Esophagus (tissue), 2 donors: ENCODE results near the gene MTPN. TPM values are rescaled to one million over a fixed set of nuclear protein-coding genes. Genes with fewer than 3 reads are reported as not detected.

Experiments used
- H3K27ac ChIP-seq, 2 donors: one replicate each; pipeline ENCODE4 v1.5.1; 2013; ENCODE audit warnings: low read depth in 2 of 2, mild to moderate bottlenecking in 2 of 2, inconsistent platforms in 1 of 2, low read length in 1 of 2, moderate library complexity in 1 of 2
- H3K27me3 ChIP-seq, 2 donors: one replicate each; pipeline ENCODE4 v1.6.1; 2013; ENCODE audit warnings: low read length in 2 of 2, control low read depth in 1 of 2, mild to moderate bottlenecking in 1 of 2; ENCODE audit not compliant: insufficient read depth in 2 of 2, control insufficient read depth in 1 of 2
- H3K36me3 ChIP-seq, 2 donors: one replicate each; pipeline ENCODE4 v1.6.1; 2013; ENCODE audit warnings: low read length in 1 of 2; ENCODE audit not compliant: control insufficient read depth in 2 of 2, insufficient read depth in 2 of 2
- H3K4me1 ChIP-seq, 2 donors: one replicate each; pipeline ENCODE4 v1.6.1; 2013; ENCODE audit warnings: low read length in 1 of 2; ENCODE audit not compliant: control insufficient read depth in 2 of 2, insufficient read depth in 2 of 2
- H3K4me3 ChIP-seq, 2 donors: one replicate each; pipeline ENCODE4 v1.5.1; 2013; ENCODE audit warnings: low read length in 2 of 2, mild to moderate bottlenecking in 2 of 2, low read depth in 1 of 2, moderate library complexity in 1 of 2
- H3K9me3 ChIP-seq, 2 donors: one replicate each; pipeline ENCODE4 v1.6.1; 2013; ENCODE audit warnings: mild to moderate bottlenecking in 2 of 2, low read depth in 1 of 2, low read length in 1 of 2, moderate library complexity in 1 of 2; ENCODE audit not compliant: control insufficient read depth in 2 of 2, insufficient read depth in 1 of 2
- WGBS, 2 donors: extraction: QIAGEN DNeasy Blood & Tissue Kit; methylation state at CpG; one replicate each; pipeline ENCODE4 v1.1.7; 2013; 5-methylcytosine and 5-hydroxymethylcytosine counted together
- polyA plus RNA-seq, 2 donors: library from polyadenylated mRNA; stranded (reverse); fragments of 200-250 nt; gene quantifications; one replicate each; pipeline ENCODE4 v1.2.3, GENCODE V29; 2013
- donor health status: healthy with polysubstance abuse.
- donor health status: Bipolar disorder and iron deficiency.

The MTPN gene
- polyA plus RNA-seq, 2 donors = 54.8 to 100 TPM

GRCh38 chr7:135905858-135906257 lies 71.3 kb downstream of the MTPN start:
- no peaks in the 10 kb centered on the region for H3K4me1 ChIP-seq
- no peaks in the 10 kb centered on the region for H3K9me3 ChIP-seq
- no peak overlapping the region for H3K4me3 ChIP-seq
- H3K36me3 ChIP-seq = no peaks in the 10 kb centered on the region
- WGBS, 2 donors = 66 to 76% methylated on average over 4 of the region's 4 CpGs
- no peaks in the 10 kb centered on the region for H3K27me3 ChIP-seq
- H3K27ac ChIP-seq = peak overlapping the region; percentile 29 to 70

- Histone ChIP-seq H3K36me3 (no peaks in the 10 kb centered on the region), H3K27me3 (no peaks in the 10 kb centered on the region), H3K4me1 (no peaks in the 10 kb centered on the region), H3K27ac (peak overlapping the region; percentile 6 to 29), H3K9me3 (no peaks in the 10 kb centered on the region), H3K4me3 (no peak overlapping the region)
- WGBS, 2 donors = 75 to 78% methylated on average over 4 of the region's 4 CpGs
Measured at GRCh38 chr7:135905355-135905754, 71.8 kb downstream of the MTPN start.

- Histone ChIP-seq H3K27ac (no peak overlapping the region), H3K36me3 (no peaks in the 10 kb centered on the region), H3K27me3 (no peaks in the 10 kb centered on the region), H3K4me1 (no peaks in the 10 kb centered on the region), H3K4me3 (no peak overlapping the region), H3K9me3 (no peaks in the 10 kb centered on the region)
- WGBS, 2 donors = 71 to 73% methylated on average over 3 of the region's 3 CpGs
Measured at GRCh38 chr7:135904282-135904681, 72.9 kb downstream of the MTPN start.

DNA sequence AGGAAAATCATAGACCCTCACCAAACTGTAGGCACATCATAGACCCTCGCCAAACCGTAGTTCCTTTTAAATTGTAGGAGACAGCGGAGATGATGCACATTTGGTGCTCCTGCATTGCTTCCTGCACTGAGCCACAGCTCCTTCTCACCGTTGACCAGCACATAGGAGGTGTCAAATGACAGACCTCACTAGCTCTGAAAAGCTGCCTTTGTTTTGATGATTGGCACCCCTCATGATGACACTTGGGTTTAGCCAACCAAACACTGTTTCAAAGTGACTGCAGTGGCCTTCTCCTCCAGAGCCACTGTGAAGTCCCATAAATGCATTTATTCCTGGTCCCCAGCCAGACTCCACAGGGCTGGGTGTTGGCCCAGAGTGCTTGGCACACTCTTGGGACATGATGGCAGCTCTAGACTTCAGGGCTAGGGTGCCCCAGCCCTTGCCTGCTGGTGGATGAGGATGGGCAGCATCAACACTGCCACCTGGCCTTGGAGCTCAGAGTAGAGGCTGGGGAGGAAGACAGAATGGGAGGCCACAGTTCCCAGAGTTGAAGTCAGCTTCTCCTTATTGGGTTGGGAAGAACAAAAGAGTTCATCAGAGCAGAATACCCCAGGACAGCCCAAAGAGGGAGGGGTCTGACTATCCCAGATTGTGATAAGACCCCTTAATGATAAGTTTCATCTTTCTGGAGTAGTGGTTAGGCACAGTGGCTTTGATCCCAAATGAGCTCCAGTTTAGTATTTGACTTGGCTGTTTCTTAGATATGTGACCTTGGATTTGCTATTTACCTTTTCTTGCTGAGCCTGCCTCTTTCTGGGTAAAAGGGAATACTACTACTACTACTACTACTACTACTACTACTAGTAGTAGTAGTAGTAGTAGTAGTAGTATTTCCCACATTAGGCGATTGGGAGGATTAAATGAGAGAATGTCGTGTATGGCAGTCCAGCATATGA lies 75.3 kb downstream of the MTPN start:
- H3K4me1 ChIP-seq = no peaks in the 10 kb centered on the region

DNA sequence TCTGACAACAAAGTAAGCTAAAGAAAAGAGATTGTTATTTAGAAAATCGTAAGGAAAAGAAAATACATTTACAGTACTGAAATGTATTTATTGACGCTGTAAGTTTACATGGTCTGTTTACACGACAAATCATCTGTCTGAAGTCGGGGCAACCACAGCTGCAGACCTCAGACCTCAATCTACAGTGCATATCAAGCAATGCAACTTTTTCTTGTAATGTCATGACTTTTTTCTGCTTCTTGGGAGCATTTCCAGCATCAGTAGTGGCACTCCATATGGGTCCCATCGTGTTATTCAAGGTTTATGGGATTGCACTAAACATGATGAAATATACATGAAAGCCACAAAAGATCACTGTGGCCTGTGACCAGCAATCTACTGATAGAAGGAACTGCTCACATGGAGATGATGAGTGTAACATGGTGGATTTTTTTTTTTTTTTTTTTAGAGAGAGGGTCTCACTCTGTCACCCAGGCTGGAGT lies 77.1 kb downstream of the MTPN start:
- Histone ChIP-seq H3K9me3 (no peaks in the 10 kb centered on the region), H3K27ac (no peak overlapping the region), H3K27me3 (no peaks in the 10 kb centered on the region), H3K36me3 (no peaks in the 10 kb centered on the region), H3K4me1 (no peaks in the 10 kb centered on the region), H3K4me3 (no peak overlapping the region)
- WGBS, 2 donors = 68 to 74% methylated on average over 5 of the region's 5 CpGs

More for the DNA sequence above, 75.3 kb downstream of the MTPN start:
- WGBS, 2 donors = 88 to 93% methylated on average over 6 of the region's 6 CpGs
- Histone ChIP-seq H3K4me3 (no peak overlapping the region), H3K27ac (no peak overlapping the region), H3K9me3 (no peaks in the 10 kb centered on the region), H3K36me3 (no peaks in the 10 kb centered on the region), H3K27me3 (no peaks in the 10 kb centered on the region)

DNA sequence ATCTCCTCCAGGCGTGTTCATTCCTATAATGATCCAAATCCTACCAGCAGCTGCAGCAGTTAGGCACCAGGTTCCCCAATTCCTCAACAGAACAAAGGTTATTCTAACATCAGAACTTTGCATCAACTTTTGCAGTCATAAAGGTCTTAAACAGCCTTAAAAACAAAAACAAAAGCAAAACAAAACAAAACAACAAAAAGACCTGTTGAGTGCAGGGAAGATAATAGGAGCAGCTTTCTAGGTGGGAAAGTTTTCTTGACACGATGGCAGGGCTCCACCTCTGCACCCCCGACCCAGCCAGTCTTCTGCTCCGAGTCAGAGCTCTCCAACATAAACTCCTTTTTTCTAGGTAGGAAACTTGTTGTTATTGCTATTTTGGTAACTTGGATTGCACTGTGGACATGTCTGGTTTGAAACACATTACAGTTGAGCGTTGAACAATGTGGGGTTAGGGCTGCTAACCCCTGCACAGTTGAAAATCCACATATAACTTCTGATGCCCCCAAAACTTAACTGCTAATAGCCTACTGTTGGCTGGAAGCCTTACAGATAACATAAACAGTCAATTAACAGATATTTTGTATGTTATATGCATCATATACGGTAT lies 77.6 kb downstream of the MTPN start:
- H3K9me3 ChIP-seq = no peaks in the 10 kb centered on the region
- no peaks in the 10 kb centered on the region for H3K27me3 ChIP-seq
- H3K36me3 ChIP-seq = no peaks in the 10 kb centered on the region
- no peaks in the 10 kb centered on the region for H3K4me1 ChIP-seq
- WGBS, 2 donors = 69 to 80% methylated on average over 6 of the region's 6 CpGs
- no peak overlapping the region for H3K27ac ChIP-seq
- no peak overlapping the region for H3K4me3 ChIP-seq

- Histone ChIP-seq H3K9me3 (no peaks in the 10 kb centered on the region), H3K36me3 (no peaks in the 10 kb centered on the region), H3K4me1 (no peaks in the 10 kb centered on the region), H3K27ac (no peak overlapping the region), H3K4me3 (no peak overlapping the region), H3K27me3 (no peaks in the 10 kb centered on the region)
- 72 to 80% methylated on average over 3 of the region's 3 CpGs for WGBS, 2 donors
Measured at GRCh38 chr7:135898226-135898625, 78.9 kb downstream of the MTPN start.

DNA sequence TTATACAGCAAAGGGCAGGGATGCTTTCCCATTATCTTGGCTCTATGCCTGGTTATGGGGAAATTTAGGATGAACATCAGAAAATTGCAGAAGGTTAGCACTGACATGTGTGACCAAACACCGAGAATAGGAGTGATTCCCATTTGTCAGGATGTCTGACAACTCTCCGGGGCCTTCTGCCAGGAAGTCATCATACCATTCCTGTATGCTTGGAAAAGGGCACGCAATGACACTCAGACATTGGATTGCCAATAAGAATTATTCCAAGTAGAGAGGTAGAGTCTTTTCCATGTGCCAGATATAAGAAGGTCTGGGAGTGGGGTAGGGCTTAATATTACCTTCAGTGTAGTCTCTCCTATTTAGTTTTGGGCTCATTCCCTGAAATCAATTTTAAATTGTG lies 82.3 kb downstream of the MTPN start:
- Histone ChIP-seq H3K36me3 (no peaks in the 10 kb centered on the region), H3K4me3 (no peak overlapping the region), H3K27ac (no peak overlapping the region), H3K9me3 (no peaks in the 10 kb centered on the region), H3K4me1 (no peaks in the 10 kb centered on the region), H3K27me3 (no peaks in the 10 kb centered on the region)
- WGBS, 2 donors = 77 to 80% methylated on average over 3 of the region's 3 CpGs

DNA sequence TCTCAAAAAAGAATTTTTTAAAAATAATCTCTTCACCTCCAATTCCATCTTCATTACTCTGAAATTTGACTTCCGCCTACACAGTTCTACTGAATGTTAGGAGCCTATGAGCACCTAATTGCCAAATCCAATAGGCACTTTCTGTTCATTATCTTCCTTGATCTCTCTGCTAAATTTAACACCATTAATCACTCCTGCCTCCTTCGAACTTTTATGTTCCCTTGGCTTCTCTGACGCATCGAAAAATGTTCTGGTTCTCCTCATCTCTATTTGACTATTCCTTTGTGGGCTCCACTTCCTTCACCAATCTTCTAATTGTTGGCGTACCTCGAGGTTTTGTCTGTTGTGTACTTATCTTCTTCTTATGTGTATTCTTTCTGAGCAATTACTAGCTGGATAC lies 87.3 kb downstream of the MTPN start:
- Histone ChIP-seq H3K27ac (no peak overlapping the region), H3K4me3 (no peak overlapping the region), H3K4me1 (no peaks in the 10 kb centered on the region), H3K9me3 (peaks cover 0 to 2% of the 10 kb centered on the region in 2 donors), H3K27me3 (no peaks in the 10 kb centered on the region), H3K36me3 (no peaks in the 10 kb centered on the region)
- 87 to 88% methylated on average over 6 of the region's 6 CpGs for WGBS, 2 donors
